ENCODE results near the gene SRCIN1. TPM values are rescaled to one million over a fixed set of nuclear protein-coding genes. Genes with fewer than 3 reads are reported as not detected.
"Not testable (repeated sequence)": the region's sequence is repeated elsewhere in the genome, so short reads cannot be mapped to it uniquely, and the experiment has no call there.

Gene SRCIN1
- total RNA-seq, 1 donor from 2014 or later = 2.0 TPM

- no peak for DNase-seq
- intact Hi-C loops (cut with micrococcal nuclease) = no loop called here
- no peak for TF ChIP-seq CTCF (IDR thresholded peaks at IDR 0.05; ENCODE audit: borderline replicate concordance)
- Histone ChIP-seq H3K4me1 (no peaks in the 10 kb centered on the region), H3K4me3 (no peak overlapping the region), H3K9me3 (replicated peaks) (no peaks in the 10 kb centered on the region), H3K36me3 (no peaks in the 10 kb centered on the region), H3K27me3 (ENCODE audit: low read depth) (peaks cover 75% of the 10 kb centered on the region), H3K27ac (replicated peaks) (no peak overlapping the region)
Observed at GRCh38 chr17:38533866-38534497, 71.8 kb downstream of the SRCIN1 start.

GRCh38 chr17:38533241-38533640 lies 72.5 kb downstream of the SRCIN1 start:
- H3K36me3 ChIP-seq = no peaks in the 10 kb centered on the region
- H3K9me3 ChIP-seq (replicated peaks) = no peaks in the 10 kb centered on the region
- no peak overlapping the region for H3K4me3 ChIP-seq
- H3K27ac ChIP-seq (replicated peaks) = no peak overlapping the region
- no peak for TF ChIP-seq CTCF (IDR thresholded peaks at IDR 0.05; ENCODE audit: borderline replicate concordance)
- no peaks in the 10 kb centered on the region for H3K4me1 ChIP-seq
- peaks cover 75% of the 10 kb centered on the region for H3K27me3 ChIP-seq (ENCODE audit: low read depth)
- intact Hi-C loops (cut with micrococcal nuclease) = no loop called here
- no peak for DNase-seq

GRCh38 chr17:38532451-38532850 lies 73.3 kb downstream of the SRCIN1 start:
- DNase-seq = no peak
- H3K27me3 ChIP-seq (ENCODE audit: low read depth) = peaks cover 83% of the 10 kb centered on the region
- intact Hi-C loops (cut with micrococcal nuclease) = no loop called here

GRCh38 chr17:38531761-38532160 lies 74.0 kb downstream of the SRCIN1 start:
- intact Hi-C loops (cut with micrococcal nuclease); H3K36me3 ChIP-seq; H3K27ac ChIP-seq (replicated peaks); DNase-seq; H3K4me3 ChIP-seq; H3K9me3 ChIP-seq (replicated peaks); H3K4me1 ChIP-seq: not testable (repeated sequence)
- H3K27me3 ChIP-seq (ENCODE audit: low read depth) = peaks cover 83% of the 10 kb centered on the region

More at GRCh38 chr17:38532451-38532850, 73.3 kb downstream of the SRCIN1 start:
- H3K4me3 ChIP-seq = no peak overlapping the region
- no peaks in the 10 kb centered on the region for H3K9me3 ChIP-seq (replicated peaks)
- H3K36me3 ChIP-seq = no peaks in the 10 kb centered on the region
- no peak overlapping the region for H3K27ac ChIP-seq (replicated peaks)
- TF ChIP-seq CTCF (IDR thresholded peaks at IDR 0.05; ENCODE audit: borderline replicate concordance) = no peak
- H3K4me1 ChIP-seq = no peaks in the 10 kb centered on the region

- H3K27ac ChIP-seq (replicated peaks); DNase-seq; intact Hi-C loops (cut with micrococcal nuclease); H3K4me3 ChIP-seq; H3K4me1 ChIP-seq; H3K36me3 ChIP-seq; H3K9me3 ChIP-seq (replicated peaks): not testable (repeated sequence)
- H3K27me3 ChIP-seq (ENCODE audit: low read depth) = peaks cover 78% of the 10 kb centered on the region
Observed at GRCh38 chr17:38530856-38531255, 74.9 kb downstream of the SRCIN1 start.

- H3K4me3 ChIP-seq; H3K9me3 ChIP-seq (replicated peaks); DNase-seq; H3K36me3 ChIP-seq; H3K4me1 ChIP-seq; H3K27ac ChIP-seq (replicated peaks); intact Hi-C loops (cut with micrococcal nuclease): not testable (repeated sequence)
- H3K27me3 ChIP-seq (ENCODE audit: low read depth) = peaks cover 72% of the 10 kb centered on the region
Observed at GRCh38 chr17:38528141-38528540, 77.6 kb downstream of the SRCIN1 start.

GRCh38 chr17:38526526-38526925 lies 79.2 kb downstream of the SRCIN1 start:
- H3K27ac ChIP-seq (replicated peaks); H3K36me3 ChIP-seq; H3K9me3 ChIP-seq (replicated peaks); H3K4me3 ChIP-seq; intact Hi-C loops (cut with micrococcal nuclease); H3K4me1 ChIP-seq; DNase-seq: not testable (repeated sequence)
- H3K27me3 ChIP-seq (ENCODE audit: low read depth) = peaks cover 56% of the 10 kb centered on the region

Measured in left ventricle myocardium inferior (tissue), 1 donor.